Measurements from ENCODE around the gene SLC15A3. TPM values are rescaled to one million over a fixed set of nuclear protein-coding genes. Genes with fewer than 3 reads are reported as not detected.
A peak's percentile ranks its signal among the peaks of the same experiment; 100 is the strongest.

The SLC15A3 gene
- total and polyA plus RNA-seq, 2 experiments from 2014 or later: 14.2 to 15.8 TPM

- ATAC-seq (no peak), DNase-seq (ENCODE audit: low spot score) (peak; percentile 11)
- H3F3A ChIP-seq (replicated peaks; ENCODE audit: low read depth): 0 out of 2 replicates have a peak, but pooled peaks cover 2% of the 10 kb centered on the region
- TF ChIP-seq ZNF331 (CRISPR knock-in tag; IDR thresholded peaks at IDR 0.05; ENCODE audit: low read depth) (no peak), CREB1 (CRISPR knock-in tag; IDR thresholded peaks at IDR 0.05; ENCODE audit: low read depth) (no peak), EZH2phosphoT487 (IDR thresholded peaks at IDR 0.05; ENCODE audit: unreplicated experiment) (no peak), POLR2AphosphoS5 (IDR thresholded peaks at IDR 0.05; ENCODE audit: low read depth) (no peak), JUNB (IDR thresholded peaks at IDR 0.05; ENCODE audit: unreplicated experiment) (no peak), EZH2 (IDR thresholded peaks at IDR 0.05; ENCODE audit: low read depth, unreplicated experiment) (no peak), ZNF114 (CRISPR knock-in tag; IDR thresholded peaks at IDR 0.05) (no peak), STAT1 (IDR thresholded peaks at IDR 0.05; ENCODE audit: unreplicated experiment) (no peak), NANOG (IDR thresholded peaks at IDR 0.05; ENCODE audit: borderline replicate concordance) (no peak)
- TF ChIP-seq, protein P1, sequence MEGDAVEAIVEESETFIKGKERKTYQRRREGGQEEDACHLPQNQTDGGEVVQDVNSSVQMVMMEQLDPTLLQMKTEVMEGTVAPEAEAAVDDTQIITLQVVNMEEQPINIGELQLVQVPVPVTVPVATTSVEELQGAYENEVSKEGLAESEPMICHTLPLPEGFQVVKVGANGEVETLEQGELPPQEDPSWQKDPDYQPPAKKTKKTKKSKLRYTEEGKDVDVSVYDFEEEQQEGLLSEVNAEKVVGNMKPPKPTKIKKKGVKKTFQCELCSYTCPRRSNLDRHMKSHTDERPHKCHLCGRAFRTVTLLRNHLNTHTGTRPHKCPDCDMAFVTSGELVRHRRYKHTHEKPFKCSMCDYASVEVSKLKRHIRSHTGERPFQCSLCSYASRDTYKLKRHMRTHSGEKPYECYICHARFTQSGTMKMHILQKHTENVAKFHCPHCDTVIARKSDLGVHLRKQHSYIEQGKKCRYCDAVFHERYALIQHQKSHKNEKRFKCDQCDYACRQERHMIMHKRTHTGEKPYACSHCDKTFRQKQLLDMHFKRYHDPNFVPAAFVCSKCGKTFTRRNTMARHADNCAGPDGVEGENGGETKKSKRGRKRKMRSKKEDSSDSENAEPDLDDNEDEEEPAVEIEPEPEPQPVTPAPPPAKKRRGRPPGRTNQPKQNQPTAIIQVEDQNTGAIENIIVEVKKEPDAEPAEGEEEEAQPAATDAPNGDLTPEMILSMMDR (conservative IDR thresholded peaks at IDR 0.05; ENCODE audit: low read depth in 2 of 2): no peak
- TF ChIP-seq, protein P2, sequence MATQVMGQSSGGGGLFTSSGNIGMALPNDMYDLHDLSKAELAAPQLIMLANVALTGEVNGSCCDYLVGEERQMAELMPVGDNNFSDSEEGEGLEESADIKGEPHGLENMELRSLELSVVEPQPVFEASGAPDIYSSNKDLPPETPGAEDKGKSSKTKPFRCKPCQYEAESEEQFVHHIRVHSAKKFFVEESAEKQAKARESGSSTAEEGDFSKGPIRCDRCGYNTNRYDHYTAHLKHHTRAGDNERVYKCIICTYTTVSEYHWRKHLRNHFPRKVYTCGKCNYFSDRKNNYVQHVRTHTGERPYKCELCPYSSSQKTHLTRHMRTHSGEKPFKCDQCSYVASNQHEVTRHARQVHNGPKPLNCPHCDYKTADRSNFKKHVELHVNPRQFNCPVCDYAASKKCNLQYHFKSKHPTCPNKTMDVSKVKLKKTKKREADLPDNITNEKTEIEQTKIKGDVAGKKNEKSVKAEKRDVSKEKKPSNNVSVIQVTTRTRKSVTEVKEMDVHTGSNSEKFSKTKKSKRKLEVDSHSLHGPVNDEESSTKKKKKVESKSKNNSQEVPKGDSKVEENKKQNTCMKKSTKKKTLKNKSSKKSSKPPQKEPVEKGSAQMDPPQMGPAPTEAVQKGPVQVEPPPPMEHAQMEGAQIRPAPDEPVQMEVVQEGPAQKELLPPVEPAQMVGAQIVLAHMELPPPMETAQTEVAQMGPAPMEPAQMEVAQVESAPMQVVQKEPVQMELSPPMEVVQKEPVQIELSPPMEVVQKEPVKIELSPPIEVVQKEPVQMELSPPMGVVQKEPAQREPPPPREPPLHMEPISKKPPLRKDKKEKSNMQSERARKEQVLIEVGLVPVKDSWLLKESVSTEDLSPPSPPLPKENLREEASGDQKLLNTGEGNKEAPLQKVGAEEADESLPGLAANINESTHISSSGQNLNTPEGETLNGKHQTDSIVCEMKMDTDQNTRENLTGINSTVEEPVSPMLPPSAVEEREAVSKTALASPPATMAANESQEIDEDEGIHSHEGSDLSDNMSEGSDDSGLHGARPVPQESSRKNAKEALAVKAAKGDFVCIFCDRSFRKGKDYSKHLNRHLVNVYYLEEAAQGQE (IDR thresholded peaks at IDR 0.05; ENCODE audit: unreplicated experiment): no peak
- TF ChIP-seq, protein P3, sequence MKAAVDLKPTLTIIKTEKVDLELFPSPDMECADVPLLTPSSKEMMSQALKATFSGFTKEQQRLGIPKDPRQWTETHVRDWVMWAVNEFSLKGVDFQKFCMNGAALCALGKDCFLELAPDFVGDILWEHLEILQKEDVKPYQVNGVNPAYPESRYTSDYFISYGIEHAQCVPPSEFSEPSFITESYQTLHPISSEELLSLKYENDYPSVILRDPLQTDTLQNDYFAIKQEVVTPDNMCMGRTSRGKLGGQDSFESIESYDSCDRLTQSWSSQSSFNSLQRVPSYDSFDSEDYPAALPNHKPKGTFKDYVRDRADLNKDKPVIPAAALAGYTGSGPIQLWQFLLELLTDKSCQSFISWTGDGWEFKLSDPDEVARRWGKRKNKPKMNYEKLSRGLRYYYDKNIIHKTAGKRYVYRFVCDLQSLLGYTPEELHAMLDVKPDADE (IDR thresholded peaks at IDR 0.05): no peak
- H3K79me2 ChIP-seq (replicated peaks; ENCODE audit: insufficient read depth): peaks cover 29% of the 10 kb centered on the region
- H3K27ac ChIP-seq (ENCODE audit: low read depth): no peak overlapping the region
- no peaks in the 10 kb centered on the region; the same call in 2 of the 3 replicates for H3K9me3 Mint-ChIP-seq
- no peaks in the 10 kb centered on the region for H3K36me3 ChIP-seq (ENCODE audit: insufficient read depth)
- H3K27ac Mint-ChIP-seq: no peak overlapping the region
- no peak overlapping the region for H3K4me2 ChIP-seq
- no peak overlapping the region for H3K4me3 ChIP-seq
- H3K4me3 Mint-ChIP-seq: no peak overlapping the region
- no peaks in the 10 kb centered on the region for H3K9me2 ChIP-seq (ENCODE audit: insufficient read depth)
- 0 out of 2 replicates have a peak, but pooled peaks cover under 1% of the 10 kb centered on the region for H3K27me3 ChIP-seq (ENCODE audit: insufficient read depth)
- no peak overlapping the region for H2AFZ ChIP-seq
- H3K4me1 ChIP-seq (ENCODE audit: insufficient read depth): peaks cover 21% of the 10 kb centered on the region
- H3K27me3 Mint-ChIP-seq (ENCODE audit: insufficient read depth, low read depth, poor library complexity): peaks cover 11% of the 10 kb centered on the region
- H3K4me1 Mint-ChIP-seq: peaks cover 29% of the 10 kb centered on the region
- H3K36me3 Mint-ChIP-seq (ENCODE audit: low read depth): peaks cover 40% of the 10 kb centered on the region
- H4K20me1 ChIP-seq (replicated peaks; ENCODE audit: insufficient read depth): peaks cover 7% of the 10 kb centered on the region; the same call in 1 of the 2 replicates
These were observed 32.0 kb downstream of the SLC15A3 start for GRCh38 chr11:60919956-60920355.
